Cardiac muscle cell (in vitro differentiated cells and primary cell): Measurements from ENCODE around the gene VASN. TPM values are rescaled to one million over a fixed set of nuclear protein-coding genes. Genes with fewer than 3 reads are reported as not detected.

Experiments used
- DNase-seq, 2 donors: peaks; one replicate each; pipeline versions ENCODE4 v3.0.0 to v3.0.0-alpha.2; 2010 to 2017; ENCODE audit warnings: low read depth in 1 of 2, low spot score in 1 of 2
- H3K27ac ChIP-seq: fragments of 200-600 bp; sonication (generic); 2 replicates; pipeline ENCODE4 v1.5.1; 2016
- H3K27me3 ChIP-seq: fragments of 200-600 bp; sonication (generic); 2 replicates; pipeline ENCODE4 v1.6.0; 2016; ENCODE audit warnings: control low read depth
- H3K36me3 ChIP-seq: fragments of 200-600 bp; sonication (generic); 2 replicates; pipeline ENCODE4 v1.5.1; 2016; ENCODE audit warnings: control low read depth
- H3K4me1 ChIP-seq: fragments of 200-600 bp; sonication (generic); 2 replicates; pipeline ENCODE4 v1.8.1; 2017; ENCODE audit warnings: low read depth, mild to moderate bottlenecking, mixed run types
- H3K4me3 ChIP-seq: fragments of 200-600 bp; sonication (generic); 2 replicates; pipeline ENCODE4 v1.5.1; 2016; ENCODE audit warnings: mild to moderate bottlenecking
- H3K9me3 ChIP-seq: fragments of 200-600 bp; sonication (generic); 2 replicates; pipeline ENCODE4 v1.5.1; 2017; ENCODE audit warnings: low read depth, mild to moderate bottlenecking, control low read depth
- CTCF ChIP-seq: IDR thresholded peaks from 2 replicates; pipeline ENCODE4 v1.5.1; 2012; ENCODE audit warnings: low read depth, mild to moderate bottlenecking, low read length
- polyA plus RNA-seq: library from polyadenylated mRNA; unstranded; fragments of >200 nt; fragmentation: Nextera tagmentation; extraction: Ambion mirVana; gene quantifications from 2 replicates; pipeline ENCODE4 v1.2.1, GENCODE V29; 2016
- total RNA-seq: library from RNA; depleted of rRNA; stranded (reverse); fragments of >200 nt; gene quantifications from 2 replicates; pipeline ENCODE4 v1.2.3, GENCODE V29; 2016

The VASN gene
- total and polyA plus RNA-seq, 2 experiments from 2014 or later, result 18.9 to 33.3 TPM

GRCh38 chr16:4409081-4409932 lies 37.7 kb downstream of the VASN start:
- Histone ChIP-seq H3K4me1 (no peaks in the 10 kb centered on the region), H3K36me3 (no peaks in the 10 kb centered on the region), H3K27me3 (no peaks in the 10 kb centered on the region), H3K27ac (no peak overlapping the region), H3K9me3 (no peaks in the 10 kb centered on the region), H3K4me3 (no peak overlapping the region)
- no peak for DNase-seq
- no peak for TF ChIP-seq CTCF

GRCh38 chr16:4410335-4411075 lies 38.9 kb downstream of the VASN start:
- no peaks in the 10 kb centered on the region for H3K36me3 ChIP-seq
- H3K4me3 ChIP-seq, result no peak overlapping the region
- no peaks in the 10 kb centered on the region for H3K9me3 ChIP-seq
- H3K27me3 ChIP-seq, result no peaks in the 10 kb centered on the region
- DNase-seq, result peak in 1 of 2 donors; percentile 94
- no peak for TF ChIP-seq CTCF
- H3K4me1 ChIP-seq, result no peaks in the 10 kb centered on the region
- H3K27ac ChIP-seq, result no peak overlapping the region

GRCh38 chr16:4411684-4412083 lies 40.0 kb downstream of the VASN start:
- no peak for TF ChIP-seq CTCF
- H3K4me1 ChIP-seq, result no peaks in the 10 kb centered on the region
- no peak overlapping the region for H3K4me3 ChIP-seq
- peak in 1 of 2 donors; percentile 62 for DNase-seq
- no peaks in the 10 kb centered on the region for H3K9me3 ChIP-seq
- H3K36me3 ChIP-seq, result no peaks in the 10 kb centered on the region
- H3K27me3 ChIP-seq, result no peaks in the 10 kb centered on the region
- no peak overlapping the region for H3K27ac ChIP-seq

GRCh38 chr16:4412159-4412558 lies 40.5 kb downstream of the VASN start:
- Histone ChIP-seq H3K4me3 (no peak overlapping the region), H3K9me3 (no peaks in the 10 kb centered on the region), H3K27ac (no peak overlapping the region), H3K27me3 (no peaks in the 10 kb centered on the region), H3K36me3 (no peaks in the 10 kb centered on the region), H3K4me1 (no peaks in the 10 kb centered on the region)
- no peak for DNase-seq
- TF ChIP-seq CTCF, result no peak

GRCh38 chr16:4412854-4413253 lies 41.2 kb downstream of the VASN start:
- Histone ChIP-seq H3K4me1 (no peaks in the 10 kb centered on the region), H3K4me3 (no peak overlapping the region), H3K27ac (no peak overlapping the region), H3K9me3 (no peaks in the 10 kb centered on the region), H3K36me3 (no peaks in the 10 kb centered on the region), H3K27me3 (no peaks in the 10 kb centered on the region)
- DNase-seq, result no peak
- TF ChIP-seq CTCF, result no peak
